Stimulated activated effector memory CD8-positive, alpha-beta T cell treated with anti-CD3 and anti-CD28 coated beads, Interleukin-12 subunit alpha, Interleukin-12 subunit beta, amount 100 ng/mL, for 72 hours (primary cell): ENCODE data around the gene SDHAF1.
"Not testable (repeated sequence)": the region's sequence is repeated elsewhere in the genome, so short reads cannot be mapped to it uniquely, and the experiment has no call there.

Source experiments
- ATAC-seq: fragments of 150-1000 bp; cut with Tn5 transposase; 2 replicates; pipeline ENCODE4 v1.10.0; 2021
- DNase-seq, 2 donors: peaks; one replicate each; pipeline ENCODE4 v3.0.0; 2021 to 2022; ENCODE audit warnings: low spot score in 2 of 2
- H3K27ac Mint-ChIP-seq: one replicate; pipeline ENCODE4 v1.8.0; 2022; ENCODE audit warnings: mild to moderate bottlenecking, mixed read lengths
- H3K36me3 Mint-ChIP-seq: one replicate; pipeline ENCODE4 v1.8.0; 2022; ENCODE audit warnings: mild to moderate bottlenecking, mixed read lengths
- H3K4me1 Mint-ChIP-seq: one replicate; pipeline ENCODE4 v1.8.0; 2022; ENCODE audit warnings: mixed read lengths
- H3K4me3 Mint-ChIP-seq: one replicate; pipeline ENCODE4 v1.8.0; 2022; ENCODE audit warnings: mild to moderate bottlenecking, mixed read lengths
- H3K9me3 Mint-ChIP-seq: one replicate; pipeline ENCODE4 v1.8.0; 2022; ENCODE audit warnings: mixed read lengths

Gene SDHAF1

GRCh38 chr19:35995048-35995993 lies at the start of gene SDHAF1:
TSS of gene SDHAF1 (plus strand) at chr19:35995188. CDS start at chr19:35995275, 87 bp downstream.
- peak within 1 kb of the TSS; percentile 87 for H3K4me3 Mint-ChIP-seq
- no peaks in the 10 kb centered on the region for H3K9me3 Mint-ChIP-seq
- ATAC-seq (peak; percentile 92), DNase-seq (peak; percentile 83 to 96)
- peak within 1 kb of the TSS; percentile 93 for H3K27ac Mint-ChIP-seq
- H3K36me3 Mint-ChIP-seq, result peaks cover 36% of the 10 kb centered on the region
- peaks cover 36% of the 10 kb centered on the region for H3K4me1 Mint-ChIP-seq

DNA sequence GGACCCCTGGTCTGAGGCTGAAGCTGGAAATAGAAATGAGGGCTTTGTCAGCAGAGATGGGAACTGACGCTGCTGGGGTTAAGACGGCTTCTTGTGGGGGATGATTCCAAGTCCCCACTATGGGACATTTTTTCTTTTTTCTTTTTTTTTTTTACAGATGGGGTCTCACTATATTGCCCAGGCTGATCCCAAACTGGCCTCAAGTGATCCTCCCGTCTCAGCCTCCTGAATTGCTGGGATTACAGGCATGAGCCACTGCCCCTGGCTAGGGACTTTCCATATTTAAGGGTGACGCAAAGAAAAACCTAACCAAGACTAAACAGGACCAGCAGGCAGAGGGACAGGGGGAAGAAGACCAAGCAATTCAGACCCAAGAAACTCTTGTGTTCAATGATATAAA lies 48.8 kb upstream of the SDHAF1 start:
- ATAC-seq, result no peak
- no peaks in the 10 kb centered on the region for H3K9me3 Mint-ChIP-seq
- peak overlapping the region; percentile 80 for H3K27ac Mint-ChIP-seq
- no peak overlapping the region for H3K4me3 Mint-ChIP-seq
- H3K4me1 Mint-ChIP-seq, result peaks cover 44% of the 10 kb centered on the region
- peaks cover 16% of the 10 kb centered on the region for H3K36me3 Mint-ChIP-seq
- no peak for DNase-seq

GRCh38 chr19:35949131-35949530 lies 45.9 kb upstream of the SDHAF1 start:
- Mint-ChIP-seq H3K36me3 (peaks cover 11% of the 10 kb centered on the region), H3K27ac (peak overlapping the region; percentile 44), H3K4me1 (peaks cover 55% of the 10 kb centered on the region), H3K9me3 (no peaks in the 10 kb centered on the region), H3K4me3 (no peak overlapping the region)
- ATAC-seq (no peak), DNase-seq (no peak)

- Mint-ChIP-seq H3K27ac (peak overlapping the region; percentile 34), H3K4me1 (peaks cover 60% of the 10 kb centered on the region), H3K4me3 (no peak overlapping the region), H3K36me3 (no peaks in the 10 kb centered on the region), H3K9me3 (no peaks in the 10 kb centered on the region)
- ATAC-seq (no peak), DNase-seq (no peak)
These were observed 38.9 kb upstream of the SDHAF1 start for GRCh38 chr19:35955881-35956634.

GRCh38 chr19:35957411-35957810 lies 37.6 kb upstream of the SDHAF1 start:
- not testable (repeated sequence) for DNase-seq, H3K9me3 Mint-ChIP-seq, H3K36me3 Mint-ChIP-seq, H3K4me3 Mint-ChIP-seq, H3K27ac Mint-ChIP-seq, ATAC-seq
- H3K4me1 Mint-ChIP-seq, result peaks cover 55% of the 10 kb centered on the region

- H3K4me3 Mint-ChIP-seq, result peak overlapping the region; percentile 70
- H3K4me1 Mint-ChIP-seq, result peaks cover 43% of the 10 kb centered on the region
- ATAC-seq, result no peak
- no peak for DNase-seq
- H3K9me3 Mint-ChIP-seq, result no peaks in the 10 kb centered on the region
- peak overlapping the region; percentile 43 for H3K27ac Mint-ChIP-seq
- H3K36me3 Mint-ChIP-seq, result no peaks in the 10 kb centered on the region
These were observed 36.3 kb upstream of the SDHAF1 start for GRCh38 chr19:35958660-35959039.

GRCh38 chr19:35959040-35959967 lies 35.7 kb upstream of the SDHAF1 start:
- peak; percentile 95 for ATAC-seq
- H3K4me3 Mint-ChIP-seq, result peak overlapping the region; percentile 70
- no peaks in the 10 kb centered on the region for H3K9me3 Mint-ChIP-seq
- H3K36me3 Mint-ChIP-seq, result no peaks in the 10 kb centered on the region
- DNase-seq, result peak; percentile 63 to 75
- peaks cover 37% of the 10 kb centered on the region for H3K4me1 Mint-ChIP-seq
- H3K27ac Mint-ChIP-seq, result no peak overlapping the region

GRCh38 chr19:35959968-35960320 lies 35.0 kb upstream of the SDHAF1 start:
- Mint-ChIP-seq H3K27ac (no peak overlapping the region), H3K4me1 (peaks cover 34% of the 10 kb centered on the region), H3K9me3 (no peaks in the 10 kb centered on the region), H3K36me3 (no peaks in the 10 kb centered on the region), H3K4me3 (peak overlapping the region; percentile 70)
- DNase-seq (no peak), ATAC-seq (no peak)

- no peak overlapping the region for H3K27ac Mint-ChIP-seq
These were observed 34.5 kb upstream of the SDHAF1 start for GRCh38 chr19:35960432-35960972.

GRCh38 chr19:35963514-35963913 lies 31.5 kb upstream of the SDHAF1 start:
- Mint-ChIP-seq H3K27ac (no peak overlapping the region), H3K4me3 (no peak overlapping the region), H3K4me1 (peaks cover 36% of the 10 kb centered on the region), H3K9me3 (no peaks in the 10 kb centered on the region), H3K36me3 (no peaks in the 10 kb centered on the region)
- DNase-seq (no peak), ATAC-seq (no peak)

More at GRCh38 chr19:35960432-35960972, 34.5 kb upstream of the SDHAF1 start:
- DNase-seq (no peak), ATAC-seq (no peak)
- Mint-ChIP-seq H3K36me3 (no peaks in the 10 kb centered on the region), H3K9me3 (no peaks in the 10 kb centered on the region), H3K4me1 (peaks cover 29% of the 10 kb centered on the region), H3K4me3 (peak overlapping the region; percentile 70)

DNA sequence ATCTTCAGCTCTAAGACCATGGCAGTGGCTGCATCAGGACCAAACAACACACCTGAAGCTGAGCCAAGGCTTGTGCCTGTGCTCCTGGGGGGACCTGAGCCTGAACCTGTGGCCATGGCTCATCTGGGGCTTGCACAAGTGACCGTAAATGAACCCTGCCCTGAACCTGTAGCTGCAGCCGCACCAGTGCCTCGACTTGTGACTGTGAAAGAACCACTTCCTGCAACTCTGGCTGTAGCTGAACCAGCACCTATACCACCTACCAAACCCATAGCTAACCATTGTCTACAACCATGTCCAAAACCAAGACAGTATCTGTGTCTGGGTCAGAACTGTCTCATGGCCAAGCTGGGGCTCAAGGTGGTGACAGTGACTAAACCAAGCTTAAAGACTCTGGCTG lies 28.2 kb upstream of the SDHAF1 start:
- peak; percentile 75 for ATAC-seq
- H3K27ac Mint-ChIP-seq, result no peak overlapping the region
- peaks cover 29% of the 10 kb centered on the region for H3K4me1 Mint-ChIP-seq
- no peak for DNase-seq
- H3K9me3 Mint-ChIP-seq, result no peaks in the 10 kb centered on the region
- H3K4me3 Mint-ChIP-seq, result no peak overlapping the region
- H3K36me3 Mint-ChIP-seq, result no peaks in the 10 kb centered on the region

GRCh38 chr19:35973487-35973886 lies 21.5 kb upstream of the SDHAF1 start:
- H3K9me3 Mint-ChIP-seq, result no peaks in the 10 kb centered on the region
- H3K36me3 Mint-ChIP-seq, result no peaks in the 10 kb centered on the region
- no peak overlapping the region for H3K4me3 Mint-ChIP-seq
- DNase-seq (no peak), ATAC-seq (no peak)
- H3K27ac Mint-ChIP-seq, result no peak overlapping the region
- H3K4me1 Mint-ChIP-seq, result peaks cover 9% of the 10 kb centered on the region

DNA sequence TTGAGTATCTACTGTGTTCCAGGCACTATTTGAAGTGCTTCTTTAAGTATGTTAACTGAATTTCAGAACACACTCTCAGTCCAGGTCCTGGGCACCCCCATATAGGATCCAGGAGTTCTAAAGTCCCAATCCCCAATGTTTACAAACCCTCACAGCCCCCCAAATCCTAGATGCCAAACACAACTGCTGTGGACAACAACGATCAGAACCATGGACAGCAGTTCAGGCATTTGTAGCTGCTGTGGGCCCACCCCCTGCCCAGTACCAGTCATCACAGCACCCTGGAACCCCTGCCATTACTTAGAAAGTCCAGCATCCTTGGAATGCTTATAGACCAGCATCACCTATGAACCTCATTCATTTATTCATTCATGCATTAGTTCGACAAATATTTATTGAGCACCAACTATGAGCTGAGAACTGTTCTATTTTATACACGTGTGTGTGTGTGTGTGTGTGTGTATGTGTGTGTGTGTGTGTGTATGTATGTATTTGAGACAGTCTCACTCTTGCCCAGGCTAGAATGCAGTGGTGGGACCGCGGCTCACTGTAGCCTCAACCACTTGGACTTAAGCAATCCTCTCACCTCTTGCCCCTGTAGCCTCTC lies 19.3 kb upstream of the SDHAF1 start:
- Mint-ChIP-seq H3K27ac (no peak overlapping the region), H3K36me3 (no peaks in the 10 kb centered on the region), H3K4me1 (no peaks in the 10 kb centered on the region), H3K4me3 (no peak overlapping the region), H3K9me3 (no peaks in the 10 kb centered on the region)
- no peak for ATAC-seq
- DNase-seq, result no peak

- no peaks in the 10 kb centered on the region for H3K4me1 Mint-ChIP-seq
- H3K9me3 Mint-ChIP-seq, result no peaks in the 10 kb centered on the region
- ATAC-seq, result peak; percentile 73
- H3K27ac Mint-ChIP-seq, result no peak overlapping the region
- H3K4me3 Mint-ChIP-seq, result no peak overlapping the region
- peak in 1 of 2 donors; percentile 61 for DNase-seq
- no peaks in the 10 kb centered on the region for H3K36me3 Mint-ChIP-seq
These were observed 17.4 kb upstream of the SDHAF1 start for GRCh38 chr19:35977446-35978222.
